Pancreas (tissue), 10 donors: Measurements from ENCODE around the gene GABARAP. TPM values are rescaled to one million over a fixed set of nuclear protein-coding genes. Genes with fewer than 3 reads are reported as not detected.

Source experiments
- ATAC-seq, 4 donors: fragments of 200-7000 bp; cut with Tn5 transposase; one replicate each; pipeline versions ENCODE4 v1.8.0 to v1.9.1; 2020; ENCODE audit warnings: mild to moderate bottlenecking in 4 of 4, moderate library complexity in 4 of 4
- DNase-seq, 6 donors: peaks; one replicate each; pipeline ENCODE4 v3.0.0-alpha.2; 2020
- FAIRE-seq: peaks from 2 replicates; lab custom pipeline; 2012; peaks lifted over from hg19 to GRCh38; lab: Jason Lieb, UNC
- H3K27ac ChIP-seq, 4 donors: fragments of 200-600 bp; sonication (generic); 1 replicate in 3 of 4; 2 replicates in 1 of 4; pipeline versions ENCODE4 v1.5.0 to v1.8.0; 2020
- H3K27me3 ChIP-seq, 4 donors: fragments of 200-600 bp; one replicate each; pipeline ENCODE4 v1.8.0; 2021
- H3K36me3 ChIP-seq, 3 donors: fragments of 200-600 bp; sonication (generic) in 1 of 3; one replicate each; pipeline versions ENCODE4 v1.5.0 to v1.8.0; 2020 to 2021
- H3K4me1 ChIP-seq, 3 donors: fragments of 200-600 bp; one replicate each; pipeline ENCODE4 v1.8.0; 2021
- H3K4me3 ChIP-seq, 4 donors: fragments of 200-600 bp; sonication (generic) in 2 of 4; one replicate each; pipeline versions ENCODE4 v1.5.0 to v1.8.0; 2020 to 2021
- H3K9me3 ChIP-seq, 4 donors: fragments of 200-600 bp; one replicate each; pipeline ENCODE4 v1.8.0; 2021
- WGBS, 2 donors: extraction: QIAGEN DNeasy Blood & Tissue Kit; methylation state at CpG; one replicate each; pipeline ENCODE4 v1.1.7; 2013; 5-methylcytosine and 5-hydroxymethylcytosine counted together
- intact Hi-C, 3 donors: fragments of 100-400 bp; cut with DNase I; formaldehyde crosslinking; loops; one replicate each; pipeline versions ENCODE4 v1.11.1 to v1.14.2; 2022
- polyA plus RNA-seq, 2 donors: library from polyadenylated mRNA; stranded (reverse); fragments of 200-250 nt; gene quantifications; one replicate each; pipeline ENCODE4 v1.2.3, GENCODE V29; 2013
- total RNA-seq, 6 donors: library from RNA; stranded (reverse); fragmentation: NEBNext Ultra II Directional in 4 of 6; extraction: Animal tissue kit (Norgen Biotek cat#: 25700) in 4 of 6; gene quantifications; one replicate each; pipeline versions ENCODE4 v1.2.1 to v1.2.4, GENCODE V29; 2021 to 2023
- TF ChIP-seq, protein P1 (sequence below), 4 donors: fragments of 200-600 bp; sonication (generic) in 3 of 4; IDR thresholded peaks; one replicate each; pipeline versions ENCODE4 v1.5.0 to v1.8.0; 2021; ENCODE audit warnings: antibody characterized with exemption in 4 of 4
- donor health status: healthy with polysubstance abuse.
- donor health status: DM: no; HTN: no; CAD: no; lungs with moderate emphysema.
- donor health status: DM: no; HTN: no; CAD: no.
- donor health status: control.
- donor health status: control.
- donor health status: Bipolar disorder and iron deficiency.
- donor health status: DM: yes; HTN: yes; CAD: no.
- donor health status: DM: no; HTN: no; CAD: no.
- donor health status: DM: no; HTN: no; CAD: no.
- donor health status: DM: yes; HTN: yes; CAD: no.

Gene GABARAP
- total and polyA plus RNA-seq, 8 donors, result 231 to 639 (median 312) TPM

- DNase-seq (peak in 3 of 6 donors; percentile 60 to 69 (median 67)), ATAC-seq (no peak), FAIRE-seq (no peak)
- intact Hi-C loops, result no loop called here
- H3K4me1 ChIP-seq, result peaks cover 0 to 9% (median 6%) of the 10 kb centered on the region in 3 donors
- TF ChIP-seq, protein P1, sequence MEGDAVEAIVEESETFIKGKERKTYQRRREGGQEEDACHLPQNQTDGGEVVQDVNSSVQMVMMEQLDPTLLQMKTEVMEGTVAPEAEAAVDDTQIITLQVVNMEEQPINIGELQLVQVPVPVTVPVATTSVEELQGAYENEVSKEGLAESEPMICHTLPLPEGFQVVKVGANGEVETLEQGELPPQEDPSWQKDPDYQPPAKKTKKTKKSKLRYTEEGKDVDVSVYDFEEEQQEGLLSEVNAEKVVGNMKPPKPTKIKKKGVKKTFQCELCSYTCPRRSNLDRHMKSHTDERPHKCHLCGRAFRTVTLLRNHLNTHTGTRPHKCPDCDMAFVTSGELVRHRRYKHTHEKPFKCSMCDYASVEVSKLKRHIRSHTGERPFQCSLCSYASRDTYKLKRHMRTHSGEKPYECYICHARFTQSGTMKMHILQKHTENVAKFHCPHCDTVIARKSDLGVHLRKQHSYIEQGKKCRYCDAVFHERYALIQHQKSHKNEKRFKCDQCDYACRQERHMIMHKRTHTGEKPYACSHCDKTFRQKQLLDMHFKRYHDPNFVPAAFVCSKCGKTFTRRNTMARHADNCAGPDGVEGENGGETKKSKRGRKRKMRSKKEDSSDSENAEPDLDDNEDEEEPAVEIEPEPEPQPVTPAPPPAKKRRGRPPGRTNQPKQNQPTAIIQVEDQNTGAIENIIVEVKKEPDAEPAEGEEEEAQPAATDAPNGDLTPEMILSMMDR (IDR thresholded peaks at IDR 0.05), result no peak
- no peaks in the 10 kb centered on the region for H3K9me3 ChIP-seq
- H3K27ac ChIP-seq, result peak overlapping the region in 2 of 4 donors; percentile 30 to 99
- no peaks in the 10 kb centered on the region for H3K27me3 ChIP-seq
- 56 to 59% methylated on average over 7 of the region's 7 CpGs for WGBS, 2 donors
- peak overlapping the region in 1 of 4 donors; percentile 81 for H3K4me3 ChIP-seq
- H3K36me3 ChIP-seq, result peaks cover 4 to 21% (median 6%) of the 10 kb centered on the region in 3 donors
These were observed 16.7 kb upstream of the GABARAP start for GRCh38 chr17:7258731-7259554.

- Histone ChIP-seq H3K9me3 (no peaks in the 10 kb centered on the region), H3K27me3 (no peaks in the 10 kb centered on the region), H3K27ac (no peak overlapping the region), H3K4me3 (no peak overlapping the region), H3K4me1 (peaks cover 5 to 16% (median 6%) of the 10 kb centered on the region in 3 donors), H3K36me3 (peaks cover 4 to 21% (median 6%) of the 10 kb centered on the region in 3 donors)
- TF ChIP-seq, protein P1 (IDR thresholded peaks at IDR 0.05), result no peak
- no peak for DNase-seq
- WGBS, 2 donors, result 87% methylated on average over 8 of the region's 8 CpGs
- ATAC-seq, result no peak
- FAIRE-seq, result no peak
- intact Hi-C loops, result no loop called here
These were observed 14.7 kb upstream of the GABARAP start for GRCh38 chr17:7256766-7257456.

DNA sequence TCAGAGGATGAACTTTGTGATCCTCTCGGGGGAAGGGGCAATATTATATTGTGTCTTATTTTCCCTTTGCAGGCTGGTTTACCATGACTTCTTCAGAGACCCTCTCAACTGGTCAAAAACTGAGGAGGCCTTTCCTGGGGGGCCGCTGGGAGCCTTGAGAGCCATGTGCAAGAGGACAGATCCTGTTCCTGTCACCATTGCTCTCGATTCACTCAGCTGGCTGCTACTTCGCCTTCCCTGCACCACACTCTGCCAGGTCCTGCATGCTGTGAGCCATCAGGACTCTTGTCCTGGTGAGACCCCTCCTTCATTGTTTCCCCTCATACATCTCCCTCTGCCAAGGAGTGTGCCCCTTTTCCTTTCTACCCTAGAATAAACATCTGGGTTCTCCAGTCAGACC lies 12.3 kb upstream of the GABARAP start:
- 86 to 90% methylated on average over 4 of the region's 4 CpGs for WGBS, 2 donors
- no peak overlapping the region for H3K27ac ChIP-seq
- ATAC-seq, result no peak

DNA sequence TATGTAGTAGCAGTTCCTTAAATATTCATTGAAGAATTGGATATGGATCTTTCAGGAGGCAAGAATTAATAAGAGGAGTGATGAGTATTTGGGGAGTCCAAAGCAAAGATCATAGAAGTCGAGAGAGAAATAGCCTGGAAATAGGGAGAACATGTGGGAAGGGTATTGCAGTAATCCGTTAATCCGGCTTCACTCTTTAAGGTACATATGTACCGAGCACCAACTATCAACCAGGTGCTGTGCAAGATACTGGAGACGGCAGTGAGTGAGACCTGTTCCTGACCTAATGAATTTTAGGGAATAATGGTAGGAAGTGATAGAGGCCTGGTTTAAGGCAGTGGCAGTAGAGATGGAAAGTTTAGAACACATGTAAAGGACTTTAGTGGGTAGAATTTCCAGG lies 10.8 kb upstream of the GABARAP start:
- DNase-seq (no peak), ATAC-seq (no peak), FAIRE-seq (no peak)
- H3K36me3 ChIP-seq, result peaks cover 4 to 21% (median 6%) of the 10 kb centered on the region in 3 donors
- H3K27me3 ChIP-seq, result no peaks in the 10 kb centered on the region
- H3K27ac ChIP-seq, result peak overlapping the region; percentile 99 to 100 (median 100)
- TF ChIP-seq, protein P1 (IDR thresholded peaks at IDR 0.05), result no peak
- peak overlapping the region in 2 of 4 donors; percentile 95 to 97 for H3K4me3 ChIP-seq
- peaks cover 8 to 27% (median 11%) of the 10 kb centered on the region in 3 donors for H3K4me1 ChIP-seq
- intact Hi-C loops, result no loop called here
- 43 to 51% methylated on average over 5 of the region's 5 CpGs for WGBS, 2 donors
- no peaks in the 10 kb centered on the region for H3K9me3 ChIP-seq

More for the DNA sequence above, 12.3 kb upstream of the GABARAP start:
- no peak for FAIRE-seq
- TF ChIP-seq, protein P1 (IDR thresholded peaks at IDR 0.05), result no peak
- DNase-seq, result no peak
- H3K9me3 ChIP-seq, result no peaks in the 10 kb centered on the region
- intact Hi-C loops, result no loop called here
- H3K36me3 ChIP-seq, result peaks cover 4 to 21% (median 6%) of the 10 kb centered on the region in 3 donors
- no peak overlapping the region for H3K4me3 ChIP-seq
- H3K27me3 ChIP-seq, result no peaks in the 10 kb centered on the region
- peaks cover 5 to 25% (median 10%) of the 10 kb centered on the region in 3 donors for H3K4me1 ChIP-seq
